HepG2 (cell line): ENCODE data around the gene TIMM13. TPM values are rescaled to one million over a fixed set of nuclear protein-coding genes. Genes with fewer than 3 reads are reported as not detected.
A peak's percentile ranks its signal among the peaks of the same experiment; 100 is the strongest.

ENCODE experiments used
- ARID5B ChIP-seq: IDR thresholded peaks from 2 replicates; pipeline ENCODE4 v1.4.0; 2020; ENCODE audit warnings: mild to moderate bottlenecking, missing genetic modification reagents
- CEBPB ChIP-seq: IDR thresholded peaks from 2 replicates; pipeline ENCODE4 v1.6.1; 2011; ENCODE audit warnings: low read depth, low read length, improper control_type of control experiment, borderline replicate concordance
- CEBPG ChIP-seq: IDR thresholded peaks from 2 replicates; pipeline ENCODE4 v1.6.1; 2016
- CREM ChIP-seq, 2 experiments: sonication (generic) in 1 of 2; formaldehyde crosslinking in 1 of 2; IDR thresholded peaks; 2 replicates each; pipeline versions ENCODE4 v1.4.0 to v1.6.1; 2016 to 2020; ENCODE audit warnings: antibody characterized with exemption in 1 of 2, mild to moderate bottlenecking in 1 of 2, missing genetic modification reagents in 1 of 2
- HCFC1 ChIP-seq: fragments of 150-350 bp; IDR thresholded peaks from 2 replicates; pipeline ENCODE4 v1.6.1; 2014; ENCODE audit warnings: low read depth, low read length
- HNRNPUL1 ChIP-seq: fragments of 200-400 bp; formaldehyde crosslinking; IDR thresholded peaks from 2 replicates; pipeline ENCODE4 v1.6.1; 2017; ENCODE audit warnings: low read depth, mild to moderate bottlenecking, low read length, moderate library complexity
- HOXD1 ChIP-seq: sonication (generic); formaldehyde crosslinking; IDR thresholded peaks from 2 replicates; pipeline ENCODE4 v1.5.0; 2020; ENCODE audit warnings: missing genetic modification reagents
- KAT2B ChIP-seq: fragments of 150-350 bp; IDR thresholded peaks from 2 replicates; pipeline ENCODE4 v1.6.1; 2014; ENCODE audit warnings: low read depth, low read length, borderline replicate concordance
- NBN ChIP-seq: fragments of 450-650 bp; conservative IDR thresholded peaks from 2 replicates; pipeline ENCODE4 v1.6.1; 2017
- NCOA2 ChIP-seq: sonication (generic); formaldehyde crosslinking; IDR thresholded peaks from 2 replicates; pipeline ENCODE4 v1.8.0; 2022; ENCODE audit warnings: inconsistent platforms
- NR2C2 ChIP-seq: sonication (generic); formaldehyde crosslinking; IDR thresholded peaks from 2 replicates; pipeline ENCODE4 v1.4.0; 2020; ENCODE audit warnings: missing genetic modification reagents, mild to moderate bottlenecking, moderate library complexity, borderline replicate concordance
- NR2F1 ChIP-seq, 2 experiments: fragments of 450-650 bp in 1 of 2; formaldehyde crosslinking in 1 of 2; IDR thresholded peaks; 2 replicates each; pipeline versions ENCODE4 v1.5.0 to v1.6.1; 2016 to 2020; ENCODE audit warnings: mild to moderate bottlenecking in 1 of 2, missing compliant biosample characterization in 1 of 2, missing genetic modification reagents in 1 of 2, moderate library complexity in 1 of 2
- NR2F2 ChIP-seq: IDR thresholded peaks from 2 replicates; pipeline ENCODE4 v1.6.1; 2012; ENCODE audit warnings: low read depth, inconsistent platforms, borderline replicate concordance
- NR2F6 ChIP-seq, 2 experiments: IDR thresholded peaks; 2 replicates each; pipeline ENCODE4 v1.6.1; 2016; ENCODE audit warnings: antibody characterized with exemption in 1 of 2, mild to moderate bottlenecking in 1 of 2
- PRDM15 ChIP-seq: sonication (generic); formaldehyde crosslinking; IDR thresholded peaks from 2 replicates; pipeline ENCODE4 v1.4.0; 2020; ENCODE audit warnings: missing genetic modification reagents
- RXRB ChIP-seq: IDR thresholded peaks from 2 replicates; pipeline ENCODE4 v1.6.1; 2016; ENCODE audit warnings: borderline replicate concordance, missing genetic modification reagents, missing compliant biosample characterization
- SKIL ChIP-seq: sonication (generic); formaldehyde crosslinking; IDR thresholded peaks from 2 replicates; pipeline ENCODE4 v1.8.0; 2022; ENCODE audit warnings: missing genetic modification reagents, mild to moderate bottlenecking, moderate library complexity, borderline replicate concordance
- SOX5 ChIP-seq: IDR thresholded peaks from 2 replicates; pipeline ENCODE4 v1.6.1; 2016; ENCODE audit warnings: borderline replicate concordance
- TEAD3 ChIP-seq: optimal IDR thresholded peaks from 2 replicates; pipeline ENCODE3; 2016; ENCODE audit warnings: borderline replicate concordance
- ZEB1 ChIP-seq: IDR thresholded peaks from 2 replicates; pipeline ENCODE4 v1.6.1; 2012; ENCODE audit warnings: mild to moderate bottlenecking, low read depth, inconsistent platforms; ENCODE audit not compliant: insufficient replicate concordance
- ZFP36L2 ChIP-seq: sonication (generic); formaldehyde crosslinking; IDR thresholded peaks from 2 replicates; pipeline ENCODE4 v1.4.0; 2020; ENCODE audit warnings: missing genetic modification reagents
- polyA plus RNA-seq, 8 experiments: library from polyadenylated mRNA; depleted of rRNA in 3 of 8; stranded (reverse) in 7 of 8; unstranded in 1 of 8; fragments of >200 nt; fragmentation: Illumina TruSeq in 4 of 8; extraction: Trizol in 4 of 8; gene quantifications; 2 replicates each; pipeline versions ENCODE4 v1.2.1 to v1.2.3, GENCODE V29; 2011 to 2016; ENCODE audit warnings: low read depth in 4 of 8, missing spikeins in 1 of 8, mixed read lengths in 1 of 8; ENCODE audit not compliant: insufficient read depth in 1 of 8
- total RNA-seq, 5 experiments: library from RNA; depleted of rRNA; stranded (reverse); fragments of >200 nt; fragmentation: Illumina TruSeq; extraction: Trizol; gene quantifications; 2 replicates each; pipeline ENCODE4 v1.2.3, GENCODE V29; 2016; ENCODE audit warnings: low read depth in 1 of 5

The TIMM13 gene
- total and polyA plus RNA-seq, 2 of the 13 experiments (the other 11 are each of a cell fraction or from before 2014, with no cell fraction given): 48.4 to 108 TPM

GRCh38 chr19:2458054-2458453 lies 30.7 kb upstream of the TIMM13 start (continued):
- TF ChIP-seq RXRB (CRISPR knock-in tag) (peak; percentile 77), ZFP36L2 (CRISPR knock-in tag) (no peak), CEBPB (peak; percentile 72; the same call in 1 of the 2 replicates), HOXD1 (CRISPR knock-in tag) (no peak), SOX5 (CRISPR knock-in tag) (peak; percentile 47; the same call in 1 of the 2 replicates), CREM (IDR thresholded peaks at IDR 0.05) (peak; percentile 34; the same call in 1 of the 2 replicates), CREM (CRISPR knock-in tag; IDR thresholded peaks at IDR 0.05) (no peak), NR2C2 (CRISPR knock-in tag) (peak; percentile 75), TEAD3 (CRISPR knock-in tag) (peak; percentile 96), SKIL (peak; percentile 20; the same call in 1 of the 2 replicates), HCFC1 (no peak), ARID5B (CRISPR knock-in tag) (peak; percentile 72), CEBPG (CRISPR knock-in tag) (peak; percentile 57), NR2F1 (CRISPR knock-in tag; IDR thresholded peaks at IDR 0.05) (peak; percentile 71 to 90; a peak in 3 of 4 replicates), NR2F2 (peak; percentile 82; the same call in 1 of the 2 replicates), NBN (no peak), NCOA2 (CRISPR knock-in tag) (peak; percentile 54; the same call in 1 of the 2 replicates), HNRNPUL1 (no peak), PRDM15 (CRISPR knock-in tag) (peak; percentile 41; the same call in 1 of the 2 replicates), KAT2B (no peak), ZEB1 (peak; percentile 47), NR2F6 (IDR thresholded peaks at IDR 0.05) (peak; percentile 95), NR2F6 (CRISPR knock-in tag; IDR thresholded peaks at IDR 0.05) (peak; percentile 96)
